Uterus (tissue), 4 donors: ENCODE measurements around the gene GUCD1. TPM values are rescaled to one million over a fixed set of nuclear protein-coding genes. Genes with fewer than 3 reads are reported as not detected.

ENCODE experiments used
- DNase-seq, 2 donors: peaks; one replicate each; pipeline ENCODE4 v3.0.0-alpha.2; 2019 to 2020
- H3K27ac ChIP-seq, 2 donors: fragments of 200-600 bp; sonication (generic); 1 replicate in 1 of 2; 2 replicates in 1 of 2; pipeline ENCODE4 v1.5.1; 2016 to 2018
- H3K27me3 ChIP-seq, 2 donors: fragments of 200-600 bp; sonication (generic); one replicate each; pipeline ENCODE4 v1.5.1; 2018 to 2019; ENCODE audit warnings: control low read depth in 1 of 2
- H3K36me3 ChIP-seq, 2 donors: fragments of 200-600 bp; sonication (generic); one replicate each; pipeline ENCODE4 v1.5.1; 2019; ENCODE audit warnings: control low read depth in 1 of 2
- H3K4me1 ChIP-seq, 2 donors: fragments of 200-600 bp; sonication (generic); one replicate each; pipeline ENCODE4 v1.5.1; 2018 to 2019; ENCODE audit warnings: control low read depth in 1 of 2
- H3K4me3 ChIP-seq, 2 donors: fragments of 200-600 bp; sonication (generic); 1 replicate in 1 of 2; 2 replicates in 1 of 2; pipeline ENCODE4 v1.5.1; 2018 to 2019; ENCODE audit warnings: mild to moderate bottlenecking in 1 of 2
- H3K9me3 ChIP-seq, 2 donors: fragments of 200-600 bp; sonication (generic); one replicate each; pipeline ENCODE4 v1.5.1; 2019; ENCODE audit warnings: control low read depth in 1 of 2
- POLR2A ChIP-seq, 2 donors: fragments of 450-650 bp; IDR thresholded peaks; one replicate each; pipeline ENCODE4 v1.6.1; 2016; ENCODE audit warnings: antibody characterized with exemption in 2 of 2, mild to moderate bottlenecking in 1 of 2, moderate library complexity in 1 of 2
- intact Hi-C: fragments of 100-400 bp; cut with DNase I; formaldehyde crosslinking; loops from one replicate; pipeline ENCODE4 v1.15.1; 2023; ENCODE audit warnings: low total_unique reads
- total RNA-seq, 4 donors: library from RNA; depleted of rRNA in 3 of 4; stranded (reverse); fragments of >200 nt in 3 of 4; gene quantifications; one replicate each; pipeline versions ENCODE4 v1.1.0 to v1.2.4, GENCODE V29; 2014 to 2023
- TF ChIP-seq, protein P1 (sequence below), 4 experiments: fragments of 200-600 bp in 2 of 4; fragments of 450-650 bp in 2 of 4; sonication (generic) in 2 of 4; IDR thresholded peaks; one replicate each; pipeline ENCODE4 v1.5.1; 2016 to 2019; ENCODE audit warnings: antibody characterized with exemption in 4 of 4, mild to moderate bottlenecking in 2 of 4, moderate library complexity in 1 of 4
- donor health status: DM: yes; HTN: yes; CAD: no.

The GUCD1 gene
- total RNA-seq, 4 donors from 2014 or later: 26.4 to 68.2 (median 44.9) TPM

DNA sequence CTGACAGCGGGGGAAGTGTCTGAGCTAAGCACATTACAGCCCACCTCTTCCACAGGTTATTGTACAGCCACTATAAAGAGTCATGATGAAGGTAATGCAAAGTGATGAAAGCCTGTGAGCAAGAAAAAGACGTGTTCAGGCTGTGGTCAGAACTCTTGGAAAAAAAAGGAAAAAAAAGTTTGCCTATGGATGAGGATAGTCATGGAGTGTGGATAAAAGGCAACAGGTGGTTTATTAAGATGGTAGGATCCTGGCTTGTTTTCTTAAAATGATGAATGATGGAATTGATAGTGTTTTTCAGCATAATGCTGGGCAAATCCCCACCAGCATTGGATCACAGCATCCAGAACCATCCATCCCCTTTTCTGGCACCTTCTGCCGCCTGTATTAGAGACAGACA, 36.7 kb downstream of the GUCD1 start:
- no peaks in the 10 kb centered on the region for H3K9me3 ChIP-seq
- H3K27me3 ChIP-seq: no peaks in the 10 kb centered on the region
- no peak overlapping the region for H3K4me3 ChIP-seq
- TF ChIP-seq, protein P1, sequence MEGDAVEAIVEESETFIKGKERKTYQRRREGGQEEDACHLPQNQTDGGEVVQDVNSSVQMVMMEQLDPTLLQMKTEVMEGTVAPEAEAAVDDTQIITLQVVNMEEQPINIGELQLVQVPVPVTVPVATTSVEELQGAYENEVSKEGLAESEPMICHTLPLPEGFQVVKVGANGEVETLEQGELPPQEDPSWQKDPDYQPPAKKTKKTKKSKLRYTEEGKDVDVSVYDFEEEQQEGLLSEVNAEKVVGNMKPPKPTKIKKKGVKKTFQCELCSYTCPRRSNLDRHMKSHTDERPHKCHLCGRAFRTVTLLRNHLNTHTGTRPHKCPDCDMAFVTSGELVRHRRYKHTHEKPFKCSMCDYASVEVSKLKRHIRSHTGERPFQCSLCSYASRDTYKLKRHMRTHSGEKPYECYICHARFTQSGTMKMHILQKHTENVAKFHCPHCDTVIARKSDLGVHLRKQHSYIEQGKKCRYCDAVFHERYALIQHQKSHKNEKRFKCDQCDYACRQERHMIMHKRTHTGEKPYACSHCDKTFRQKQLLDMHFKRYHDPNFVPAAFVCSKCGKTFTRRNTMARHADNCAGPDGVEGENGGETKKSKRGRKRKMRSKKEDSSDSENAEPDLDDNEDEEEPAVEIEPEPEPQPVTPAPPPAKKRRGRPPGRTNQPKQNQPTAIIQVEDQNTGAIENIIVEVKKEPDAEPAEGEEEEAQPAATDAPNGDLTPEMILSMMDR (IDR thresholded peaks at IDR 0.05): no peak
- H3K36me3 ChIP-seq: no peaks in the 10 kb centered on the region
- intact Hi-C loops: no loop called here
- H3K27ac ChIP-seq: no peak overlapping the region
- DNase-seq: no peak
- H3K4me1 ChIP-seq: no peaks in the 10 kb centered on the region

DNA sequence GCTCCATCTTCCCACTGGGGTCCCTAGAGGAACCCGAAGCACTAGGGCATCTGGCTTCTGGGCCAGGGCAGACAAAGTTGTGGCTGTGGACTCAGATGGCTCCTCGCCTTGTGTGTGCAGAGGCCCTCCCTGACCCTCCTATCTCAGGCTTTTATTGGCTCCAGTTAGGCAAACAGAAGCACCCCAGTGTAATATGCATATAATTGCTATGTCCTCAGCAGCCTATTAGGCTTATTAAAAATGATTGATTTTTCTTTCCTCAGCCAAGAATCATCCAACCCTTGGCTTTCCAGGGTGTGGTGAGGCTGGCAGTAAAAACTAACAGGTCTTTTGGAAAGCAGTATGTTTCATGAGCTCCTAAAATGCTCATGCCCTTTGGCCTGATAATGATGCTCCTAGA, 37.5 kb downstream of the GUCD1 start:
- Histone ChIP-seq H3K4me3 (no peak overlapping the region), H3K4me1 (no peaks in the 10 kb centered on the region), H3K9me3 (no peaks in the 10 kb centered on the region), H3K36me3 (no peaks in the 10 kb centered on the region), H3K27ac (no peak overlapping the region), H3K27me3 (no peaks in the 10 kb centered on the region)
- no peak for DNase-seq
- no peak for TF ChIP-seq POLR2A (IDR thresholded peaks at IDR 0.05)
- TF ChIP-seq, protein P1 (IDR thresholded peaks at IDR 0.05): no peak
- intact Hi-C loops: no loop called here

DNA sequence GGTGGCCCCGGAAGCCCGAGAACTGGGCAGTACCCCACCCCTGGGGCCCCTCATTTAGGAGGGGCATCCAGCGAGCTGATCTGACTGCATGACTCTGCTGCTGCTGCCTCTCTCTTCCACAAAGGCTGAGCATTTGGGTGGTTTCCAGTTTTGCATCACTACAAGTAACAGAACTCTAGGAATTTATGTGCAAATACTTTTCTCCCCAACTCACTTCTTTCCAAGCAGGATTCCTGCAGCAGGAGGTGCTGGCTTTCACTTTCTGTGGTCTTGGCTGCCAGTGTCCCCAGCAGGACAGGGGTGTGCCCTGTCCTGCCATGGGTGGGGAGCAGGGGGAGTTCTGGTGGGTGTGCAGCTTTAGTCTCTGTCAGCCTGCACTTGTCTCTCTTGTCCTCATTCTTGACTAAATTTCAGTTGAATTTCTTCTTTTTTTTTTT, 38.6 kb downstream of the GUCD1 start:
- Histone ChIP-seq H3K27ac (no peak overlapping the region), H3K9me3 (no peaks in the 10 kb centered on the region), H3K36me3 (no peaks in the 10 kb centered on the region), H3K4me3 (no peak overlapping the region), H3K4me1 (no peaks in the 10 kb centered on the region), H3K27me3 (no peaks in the 10 kb centered on the region)
- TF ChIP-seq, protein P1 (IDR thresholded peaks at IDR 0.05): no peak
- TF ChIP-seq POLR2A (IDR thresholded peaks at IDR 0.05): no peak
- no peak for DNase-seq
- intact Hi-C loops: no loop called here

DNA sequence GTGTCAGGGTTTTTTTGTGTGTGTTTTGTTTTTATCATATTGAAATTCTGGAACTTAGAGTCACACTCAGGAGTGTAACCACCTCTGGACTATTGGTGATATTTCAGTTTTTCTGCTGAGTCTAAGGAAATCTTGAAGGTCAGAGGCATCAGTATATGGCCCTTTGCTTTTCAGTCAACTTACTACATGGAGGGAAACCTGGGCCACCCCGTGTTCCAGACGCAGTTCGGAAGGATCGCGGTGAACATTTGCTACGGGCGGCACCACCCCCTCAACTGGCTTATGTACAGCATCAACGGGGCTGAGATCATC, 40.0 kb downstream of the GUCD1 start:
- DNase-seq: no peak
- intact Hi-C loops: no loop called here
- no peaks in the 10 kb centered on the region for H3K36me3 ChIP-seq
- no peaks in the 10 kb centered on the region for H3K27me3 ChIP-seq
- H3K4me1 ChIP-seq: no peaks in the 10 kb centered on the region
- no peak overlapping the region for H3K4me3 ChIP-seq
- no peaks in the 10 kb centered on the region for H3K9me3 ChIP-seq
- TF ChIP-seq, protein P1 (IDR thresholded peaks at IDR 0.05): no peak
- no peak for TF ChIP-seq POLR2A (IDR thresholded peaks at IDR 0.05)
- H3K27ac ChIP-seq: no peak overlapping the region

DNA sequence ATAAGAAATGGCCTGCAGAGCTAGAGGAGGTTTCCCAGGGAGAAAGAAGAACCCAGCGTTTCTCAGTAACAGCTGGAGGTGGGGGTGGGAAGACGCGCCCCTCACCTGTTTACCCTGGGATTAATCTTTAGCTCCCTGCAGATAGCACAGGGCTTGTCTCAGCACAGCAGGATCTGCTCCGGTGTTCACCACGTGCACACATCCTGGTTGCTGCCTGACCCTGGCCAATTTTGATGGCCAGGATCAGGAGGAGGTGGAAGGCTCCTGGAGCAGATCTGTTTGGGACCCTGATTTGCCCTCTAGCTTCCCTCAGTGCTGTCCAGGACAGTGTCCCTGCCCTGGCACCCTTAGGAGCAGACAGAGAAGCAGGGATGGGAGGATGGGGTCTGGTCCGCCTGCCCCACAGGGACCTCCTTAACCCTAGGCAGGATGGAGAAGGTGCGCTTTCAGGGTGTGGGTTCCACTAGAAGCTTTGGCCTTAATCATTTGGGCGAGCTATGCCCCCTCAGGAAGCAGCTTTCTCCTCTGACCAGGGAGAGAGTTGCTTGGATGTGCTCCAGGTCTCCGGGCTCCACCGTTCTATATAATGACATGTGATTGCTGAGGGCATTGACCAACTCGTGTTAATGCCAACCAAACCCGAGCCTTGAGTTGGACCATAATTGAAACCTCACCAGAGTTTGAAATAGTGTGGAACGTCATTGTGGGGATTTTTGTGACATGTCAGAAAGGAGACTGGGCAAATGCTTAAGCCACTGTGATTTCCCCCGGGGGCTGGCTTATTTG, 40.5 kb downstream of the GUCD1 start:
- Histone ChIP-seq H3K27ac (no peak overlapping the region), H3K9me3 (no peaks in the 10 kb centered on the region), H3K36me3 (no peaks in the 10 kb centered on the region), H3K27me3 (no peaks in the 10 kb centered on the region), H3K4me1 (no peaks in the 10 kb centered on the region), H3K4me3 (no peak overlapping the region)
- intact Hi-C loops: no loop called here
- no peak for DNase-seq
- TF ChIP-seq, protein P1 (IDR thresholded peaks at IDR 0.05): no peak
- TF ChIP-seq POLR2A (IDR thresholded peaks at IDR 0.05): no peak
